ENCODE measurements around the gene SYT6. TPM values are rescaled to one million over a fixed set of nuclear protein-coding genes. Genes with fewer than 3 reads are reported as not detected.

The SYT6 gene
- total RNA-seq, 1 experiment from 2014 or later, result 0.04 TPM

- Histone ChIP-seq H3K27ac (no peak overlapping the region), H3K36me3 (no peaks in the 10 kb centered on the region), H3K4me3 (no peak overlapping the region), H3K4me1 (peaks cover under 1% of the 10 kb centered on the region; the same call in 1 of the 2 replicates), H3K27me3 (no peaks in the 10 kb centered on the region), H3K9me3 (replicated peaks) (no peaks in the 10 kb centered on the region)
- no peak for DNase-seq
Measured at GRCh38 chr1:114139540-114139939, 14.1 kb downstream of the SYT6 start.

- no peak for DNase-seq
- Histone ChIP-seq H3K27me3 (no peaks in the 10 kb centered on the region; the same call in 1 of the 2 replicates), H3K9me3 (replicated peaks) (no peaks in the 10 kb centered on the region), H3K4me3 (no peak overlapping the region), H3K27ac (no peak overlapping the region), H3K4me1 (no peaks in the 10 kb centered on the region), H3K36me3 (no peaks in the 10 kb centered on the region)
Measured at GRCh38 chr1:114137497-114137896, 16.2 kb downstream of the SYT6 start.

- Histone ChIP-seq H3K27me3 (no peaks in the 10 kb centered on the region; the same call in 1 of the 2 replicates), H3K27ac (no peak overlapping the region), H3K36me3 (no peaks in the 10 kb centered on the region), H3K9me3 (replicated peaks) (no peaks in the 10 kb centered on the region), H3K4me3 (no peak overlapping the region), H3K4me1 (0 out of 2 replicates have a peak, but pooled peaks cover 3% of the 10 kb centered on the region)
- DNase-seq, result no peak
Measured at GRCh38 chr1:114135786-114136185, 17.9 kb downstream of the SYT6 start.

- Histone ChIP-seq H3K27ac (no peak overlapping the region), H3K4me3 (no peak overlapping the region), H3K36me3 (no peaks in the 10 kb centered on the region), H3K4me1 (0 out of 2 replicates have a peak, but pooled peaks cover 3% of the 10 kb centered on the region), H3K9me3 (replicated peaks) (no peaks in the 10 kb centered on the region), H3K27me3 (no peaks in the 10 kb centered on the region; the same call in 1 of the 2 replicates)
- DNase-seq, result no peak
Measured at GRCh38 chr1:114134518-114134917, 19.2 kb downstream of the SYT6 start.

GRCh38 chr1:114133129-114133528 lies 20.5 kb downstream of the SYT6 start:
- H3K36me3 ChIP-seq, result no peaks in the 10 kb centered on the region
- no peak overlapping the region for H3K27ac ChIP-seq
- 0 out of 2 replicates have a peak, but pooled peaks cover 3% of the 10 kb centered on the region for H3K4me1 ChIP-seq
- no peaks in the 10 kb centered on the region for H3K9me3 ChIP-seq (replicated peaks)
- no peaks in the 10 kb centered on the region; the same call in 1 of the 2 replicates for H3K27me3 ChIP-seq
- H3K4me3 ChIP-seq, result no peak overlapping the region
- no peak for DNase-seq

GRCh38 chr1:114131526-114132220 lies 22.0 kb downstream of the SYT6 start:
- H3K36me3 ChIP-seq, result no peaks in the 10 kb centered on the region
- H3K27me3 ChIP-seq, result no peaks in the 10 kb centered on the region; the same call in 1 of the 2 replicates
- H3K4me3 ChIP-seq, result no peak overlapping the region
- 0 out of 2 replicates have a peak, but pooled peaks cover 3% of the 10 kb centered on the region for H3K4me1 ChIP-seq
- H3K27ac ChIP-seq, result no peak overlapping the region
- no peak for DNase-seq
- no peaks in the 10 kb centered on the region for H3K9me3 ChIP-seq (replicated peaks)

- Histone ChIP-seq H3K9me3 (replicated peaks) (no peaks in the 10 kb centered on the region), H3K4me1 (0 out of 2 replicates have a peak, but pooled peaks cover 3% of the 10 kb centered on the region), H3K36me3 (no peaks in the 10 kb centered on the region), H3K27ac (no peak overlapping the region), H3K27me3 (no peaks in the 10 kb centered on the region; the same call in 1 of the 2 replicates), H3K4me3 (no peak overlapping the region)
- no peak for DNase-seq
Measured at GRCh38 chr1:114130846-114131525, 22.7 kb downstream of the SYT6 start.

GRCh38 chr1:114130213-114130612 lies 23.5 kb downstream of the SYT6 start:
- H3K27me3 ChIP-seq, result no peaks in the 10 kb centered on the region; the same call in 1 of the 2 replicates
- no peaks in the 10 kb centered on the region for H3K9me3 ChIP-seq (replicated peaks)
- H3K36me3 ChIP-seq, result no peaks in the 10 kb centered on the region
- no peak for DNase-seq
- H3K27ac ChIP-seq, result no peak overlapping the region
- 0 out of 2 replicates have a peak, but pooled peaks cover 3% of the 10 kb centered on the region for H3K4me1 ChIP-seq
- no peak overlapping the region for H3K4me3 ChIP-seq

- no peaks in the 10 kb centered on the region for H3K9me3 ChIP-seq (replicated peaks)
- H3K36me3 ChIP-seq, result no peaks in the 10 kb centered on the region
Measured at GRCh38 chr1:114128293-114128692, 25.4 kb downstream of the SYT6 start.

GRCh38 chr1:114126261-114127095 lies 27.2 kb downstream of the SYT6 start:
- Histone ChIP-seq H3K27ac (no peak overlapping the region), H3K9me3 (replicated peaks) (no peaks in the 10 kb centered on the region), H3K4me1 (no peaks in the 10 kb centered on the region), H3K4me3 (no peak overlapping the region), H3K27me3 (no peaks in the 10 kb centered on the region), H3K36me3 (no peaks in the 10 kb centered on the region)
- DNase-seq, result no peak

More at GRCh38 chr1:114128293-114128692, 25.4 kb downstream of the SYT6 start:
- H3K4me3 ChIP-seq, result no peak overlapping the region
- DNase-seq, result no peak
- no peak overlapping the region for H3K27ac ChIP-seq
- H3K4me1 ChIP-seq, result 0 out of 2 replicates have a peak, but pooled peaks cover 3% of the 10 kb centered on the region
- no peaks in the 10 kb centered on the region; the same call in 1 of the 2 replicates for H3K27me3 ChIP-seq

- no peaks in the 10 kb centered on the region for H3K4me1 ChIP-seq
- no peak for DNase-seq
- H3K9me3 ChIP-seq (replicated peaks), result no peaks in the 10 kb centered on the region
- H3K36me3 ChIP-seq, result no peaks in the 10 kb centered on the region
- no peak overlapping the region for H3K27ac ChIP-seq
- no peak overlapping the region for H3K4me3 ChIP-seq
- no peaks in the 10 kb centered on the region for H3K27me3 ChIP-seq
Measured at GRCh38 chr1:114124644-114125043, 29.0 kb downstream of the SYT6 start.

GRCh38 chr1:114122941-114123618 lies 30.6 kb downstream of the SYT6 start:
- Histone ChIP-seq H3K4me1 (no peaks in the 10 kb centered on the region), H3K27ac (no peak overlapping the region), H3K4me3 (no peak overlapping the region), H3K9me3 (replicated peaks) (no peaks in the 10 kb centered on the region), H3K36me3 (no peaks in the 10 kb centered on the region), H3K27me3 (no peaks in the 10 kb centered on the region)
- DNase-seq, result peak in 1 of 2 experiments; percentile 35

- Histone ChIP-seq H3K4me3 (no peak overlapping the region), H3K27me3 (no peaks in the 10 kb centered on the region), H3K4me1 (no peaks in the 10 kb centered on the region), H3K27ac (no peak overlapping the region), H3K9me3 (replicated peaks) (no peaks in the 10 kb centered on the region), H3K36me3 (no peaks in the 10 kb centered on the region)
- DNase-seq, result no peak
Measured at GRCh38 chr1:114118351-114118990, 35.2 kb downstream of the SYT6 start.

- no peaks in the 10 kb centered on the region for H3K36me3 ChIP-seq
- H3K27ac ChIP-seq, result no peak overlapping the region
- H3K27me3 ChIP-seq, result no peaks in the 10 kb centered on the region
- H3K9me3 ChIP-seq (replicated peaks), result no peaks in the 10 kb centered on the region
- DNase-seq, result peak in 1 of 2 experiments; percentile 16
- no peaks in the 10 kb centered on the region for H3K4me1 ChIP-seq
- no peak overlapping the region for H3K4me3 ChIP-seq
Measured at GRCh38 chr1:114117654-114118053, 36.0 kb downstream of the SYT6 start.
